ENCODE data around the gene FUS. TPM values are rescaled to one million over a fixed set of nuclear protein-coding genes. Genes with fewer than 3 reads are reported as not detected.

Gene FUS
- 10 to 100 TPM; 12.5 to 69.9 (median 40.0) TPM for total RNA-seq

- H3K9me3 ChIP-seq: no peaks in the 10 kb centered on the region
- no peaks in the 10 kb centered on the region for H3K27me3 ChIP-seq
- TF ChIP-seq CTCF (IDR thresholded peaks at IDR 0.05) (peak in 1 of 4 experiments; percentile 9), EP300 (IDR thresholded peaks at IDR 0.05) (no peak), POLR2AphosphoS5 (IDR thresholded peaks at IDR 0.05) (peak; percentile 100), POLR2A (IDR thresholded peaks at IDR 0.05) (peak; percentile 99 to 100)
- ATAC-seq: peak; percentile 87
- WGBS, 2 donors (ENCODE audit: low coverage in 1 of 2): 0% methylated on average over 15 of the region's 69 CpGs; no CpG with 5 or more reads in 1 of the 2 donors
- H3K4me1 ChIP-seq: peaks cover 0 to 48% (median 30%) of the 10 kb centered on the region in 3 donors
- H3K4me3 ChIP-seq: peak within 1 kb of the TSS; percentile 79 to 99
- peak within 1 kb of the TSS; percentile 86 to 99 (median 96) for H3K27ac ChIP-seq
- peaks cover 3 to 28% of the 10 kb centered on the region in 2 donors for H3K36me3 ChIP-seq
These were observed at the start of gene FUS for GRCh38 chr16:31179747-31180459. Gene FUS, plus strand, starts transcription at chr16:31180139. Its CDS starts 76 bp downstream, at chr16:31180215.

GRCh38 chr16:31130336-31130891 is 49.5 kb upstream of the FUS start:
- Histone ChIP-seq H3K4me3 (no peak overlapping the region), H3K27me3 (peaks cover 9% of the 10 kb centered on the region), H3K4me1 (peaks cover 0 to 22% (median 3%) of the 10 kb centered on the region in 3 donors), H3K9me3 (no peaks in the 10 kb centered on the region), H3K27ac (peak overlapping the region in 3 of 4 donors; percentile 59 to 63 (median 61)), H3K36me3 (peaks cover 0 to 79% of the 10 kb centered on the region in 2 donors)
- TF ChIP-seq POLR2A (IDR thresholded peaks at IDR 0.05) (no peak), POLR2AphosphoS5 (IDR thresholded peaks at IDR 0.05) (no peak), CTCF (IDR thresholded peaks at IDR 0.05) (no peak), EP300 (IDR thresholded peaks at IDR 0.05) (no peak)
- no peak for ATAC-seq
- 90% methylated on average over 2 of the region's 10 CpGs; no CpG with 5 or more reads in 1 of the 2 donors for WGBS, 2 donors (ENCODE audit: low coverage in 1 of 2)

- H3K27ac ChIP-seq: no peak overlapping the region
- H3K27me3 ChIP-seq: peaks cover 14% of the 10 kb centered on the region
- H3K36me3 ChIP-seq: peaks cover 0 to 77% of the 10 kb centered on the region in 2 donors
- WGBS, 2 donors (ENCODE audit: low coverage in 1 of 2): 65% methylated on average over 2 of the region's 6 CpGs; no CpG with 5 or more reads in 1 of the 2 donors
- ATAC-seq: no peak
- H3K4me3 ChIP-seq: no peak overlapping the region
- no peak for TF ChIP-seq CTCF (IDR thresholded peaks at IDR 0.05)
- TF ChIP-seq POLR2AphosphoS5 (IDR thresholded peaks at IDR 0.05): no peak
- TF ChIP-seq POLR2A (IDR thresholded peaks at IDR 0.05): no peak
- TF ChIP-seq EP300 (IDR thresholded peaks at IDR 0.05): no peak
- H3K4me1 ChIP-seq: peaks cover 0 to 22% (median 3%) of the 10 kb centered on the region in 3 donors
- H3K9me3 ChIP-seq: no peaks in the 10 kb centered on the region
These were observed 49.0 kb upstream of the FUS start for GRCh38 chr16:31130899-31131298.

- ATAC-seq: no peak
- H3K27ac ChIP-seq: no peak overlapping the region
- peaks cover 0 to 22% (median 3%) of the 10 kb centered on the region in 3 donors for H3K4me1 ChIP-seq
- no peak overlapping the region for H3K4me3 ChIP-seq
- TF ChIP-seq EP300 (IDR thresholded peaks at IDR 0.05) (no peak), POLR2A (IDR thresholded peaks at IDR 0.05) (no peak), CTCF (IDR thresholded peaks at IDR 0.05) (no peak), POLR2AphosphoS5 (IDR thresholded peaks at IDR 0.05) (no peak)
- peaks cover 0 to 72% of the 10 kb centered on the region in 2 donors for H3K36me3 ChIP-seq
- H3K9me3 ChIP-seq: no peaks in the 10 kb centered on the region
- peaks cover 18% of the 10 kb centered on the region for H3K27me3 ChIP-seq
- WGBS, 2 donors (ENCODE audit: low coverage in 1 of 2): 67% methylated on average over 1 of the region's 11 CpGs; no CpG with 5 or more reads in 1 of the 2 donors
These were observed 48.5 kb upstream of the FUS start for GRCh38 chr16:31131416-31131815.

Data from gastroesophageal sphincter (tissue), 4 donors.